ENCODE data around the gene RPS18.

GRCh38 chr6:33286946-33287914 lies 15.4 kb downstream of the RPS18 start:
- TF ChIP-seq EP300 (IDR thresholded peaks at IDR 0.05; ENCODE audit: borderline replicate concordance) (no peak), MAX (IDR thresholded peaks at IDR 0.05) (no peak), TAF1 (IDR thresholded peaks at IDR 0.05; ENCODE audit: low read depth) (no peak), FOXM1 (IDR thresholded peaks at IDR 0.05; ENCODE audit: borderline replicate concordance, low read depth) (no peak), CEBPB (IDR thresholded peaks at IDR 0.05) (no peak), RAD21 (IDR thresholded peaks at IDR 0.05; ENCODE audit: low read depth) (no peak), ZBTB7A (IDR thresholded peaks at IDR 0.05; ENCODE audit: low read depth) (no peak), TEAD4 (IDR thresholded peaks at IDR 0.05) (no peak), USF1 (IDR thresholded peaks at IDR 0.05) (no peak), REST (IDR thresholded peaks at IDR 0.05; ENCODE audit: low read depth) (no peak), YY1 (IDR thresholded peaks at IDR 0.05; ENCODE audit: low read depth) (no peak), TCF12 (IDR thresholded peaks at IDR 0.05; ENCODE audit: low read depth) (no peak)

All from Ishikawa (cell line).